Neural progenitor cell (in vitro differentiated cells): ENCODE data around the gene XKR8. TPM values are rescaled to one million over a fixed set of nuclear protein-coding genes. Genes with fewer than 3 reads are reported as not detected.

Experiments
- DNase-seq: peaks from one replicate; pipeline ENCODE4 v3.0.0-alpha.2; 2016; ENCODE audit warnings: low spot score
- H2AFZ ChIP-seq: fragments of 200-600 bp; sonication (generic); replicated peaks from 2 replicates; pipeline ENCODE4 v1.6.1; 2016; ENCODE audit warnings: antibody characterized with exemption
- H3F3A ChIP-seq: fragments of 200-600 bp; sonication (generic); 2 replicates; pipeline ENCODE4 v1.6.1; 2016; ENCODE audit warnings: antibody characterized with exemption, low read depth
- H3K27ac ChIP-seq: fragments of 200-600 bp; sonication (generic); 2 replicates; pipeline ENCODE4 v1.5.1; 2016; ENCODE audit warnings: mild to moderate bottlenecking
- H3K27me3 ChIP-seq: fragments of 200-600 bp; sonication (generic); 2 replicates; pipeline ENCODE4 v1.6.1; 2016; ENCODE audit warnings: mild to moderate bottlenecking, moderate library complexity
- H3K36me3 ChIP-seq: fragments of 200-600 bp; sonication (generic); 2 replicates; pipeline ENCODE4 v1.5.1; 2016
- H3K4me1 ChIP-seq: fragments of 200-600 bp; sonication (generic); 2 replicates; pipeline ENCODE4 v1.6.1; 2016; ENCODE audit warnings: mixed run types
- H3K4me2 ChIP-seq: fragments of 200-600 bp; sonication (generic); 2 replicates; pipeline ENCODE4 v1.6.1; 2016
- H3K4me3 ChIP-seq: fragments of 200-600 bp; sonication (generic); 2 replicates; pipeline ENCODE4 v1.5.1; 2016
- H3K79me2 ChIP-seq: fragments of 200-600 bp; sonication (generic); 2 replicates; pipeline ENCODE4 v1.6.1; 2016; ENCODE audit warnings: low read depth
- H3K9ac ChIP-seq: fragments of 200-600 bp; sonication (generic); 2 replicates; pipeline ENCODE4 v1.6.1; 2016
- H3K9me3 ChIP-seq: fragments of 200-600 bp; sonication (generic); 2 replicates; pipeline ENCODE4 v1.5.1; 2016; ENCODE audit warnings: low read depth
- H4K20me1 ChIP-seq: fragments of 200-600 bp; sonication (generic); 2 replicates; pipeline ENCODE4 v1.6.1; 2016; ENCODE audit warnings: low read depth
- H3K27ac Mint-ChIP-seq: 3 replicates; pipeline ENCODE4 v1.8.0; 2021; ENCODE audit warnings: mixed read lengths
- H3K27me3 Mint-ChIP-seq: 2 replicates; pipeline ENCODE4 v1.8.0; 2022; ENCODE audit warnings: low read depth, mild to moderate bottlenecking, inconsistent platforms, moderate library complexity, mixed read lengths; ENCODE audit not compliant: insufficient read depth
- H3K36me3 Mint-ChIP-seq: 3 replicates; pipeline ENCODE4 v1.8.0; 2021; ENCODE audit warnings: mixed read lengths
- H3K4me1 Mint-ChIP-seq: 3 replicates; pipeline ENCODE4 v1.8.0; 2021; ENCODE audit warnings: mixed read lengths
- H3K4me3 Mint-ChIP-seq: 3 replicates; pipeline ENCODE4 v1.8.0; 2021; ENCODE audit warnings: mild to moderate bottlenecking, moderate library complexity, mixed read lengths
- H3K9me3 Mint-ChIP-seq: 3 replicates; pipeline ENCODE4 v1.8.0; 2020; ENCODE audit warnings: mixed read lengths
- EZH2 ChIP-seq: fragments of 200-600 bp; sonication (generic); IDR thresholded peaks from 2 replicates; pipeline ENCODE4 v1.6.1; 2017; ENCODE audit warnings: antibody characterized with exemption, mild to moderate bottlenecking, moderate library complexity
- EZH2phosphoT487 ChIP-seq: fragments of 200-600 bp; sonication (generic); IDR thresholded peaks from 2 replicates; pipeline ENCODE4 v1.6.1; 2017; ENCODE audit warnings: antibody characterized with exemption
- total RNA-seq: library from RNA; depleted of rRNA; stranded (reverse); fragments of >200 nt; gene quantifications from 2 replicates; pipeline ENCODE4 v1.2.3, GENCODE V29; 2015; ENCODE audit warnings: low replicate concordance
- TF ChIP-seq, protein P1 (sequence below): fragments of 200-600 bp; sonication (generic); IDR thresholded peaks from 2 replicates; pipeline ENCODE4 v1.5.1; 2017; ENCODE audit warnings: antibody characterized with exemption, mild to moderate bottlenecking

The XKR8 gene
- total RNA-seq, 1 donor from 2014 or later = 4.3 TPM

GRCh38 chr1:27954186-27954585 lies 5.6 kb upstream of the XKR8 start:
- Mint-ChIP-seq H3K9me3 (no peaks in the 10 kb centered on the region), H3K27ac (no peak overlapping the region), H3K27me3 (peaks cover 15% of the 10 kb centered on the region), H3K4me3 (no peak overlapping the region), H3K36me3 (no peaks in the 10 kb centered on the region), H3K4me1 (peaks cover 4% of the 10 kb centered on the region)
- no peaks in the 10 kb centered on the region for H3K27me3 ChIP-seq
- no peak overlapping the region for H3K27ac ChIP-seq
- no peak overlapping the region for H2AFZ ChIP-seq
- H3K79me2 ChIP-seq = no peaks in the 10 kb centered on the region
- TF ChIP-seq, protein P1, sequence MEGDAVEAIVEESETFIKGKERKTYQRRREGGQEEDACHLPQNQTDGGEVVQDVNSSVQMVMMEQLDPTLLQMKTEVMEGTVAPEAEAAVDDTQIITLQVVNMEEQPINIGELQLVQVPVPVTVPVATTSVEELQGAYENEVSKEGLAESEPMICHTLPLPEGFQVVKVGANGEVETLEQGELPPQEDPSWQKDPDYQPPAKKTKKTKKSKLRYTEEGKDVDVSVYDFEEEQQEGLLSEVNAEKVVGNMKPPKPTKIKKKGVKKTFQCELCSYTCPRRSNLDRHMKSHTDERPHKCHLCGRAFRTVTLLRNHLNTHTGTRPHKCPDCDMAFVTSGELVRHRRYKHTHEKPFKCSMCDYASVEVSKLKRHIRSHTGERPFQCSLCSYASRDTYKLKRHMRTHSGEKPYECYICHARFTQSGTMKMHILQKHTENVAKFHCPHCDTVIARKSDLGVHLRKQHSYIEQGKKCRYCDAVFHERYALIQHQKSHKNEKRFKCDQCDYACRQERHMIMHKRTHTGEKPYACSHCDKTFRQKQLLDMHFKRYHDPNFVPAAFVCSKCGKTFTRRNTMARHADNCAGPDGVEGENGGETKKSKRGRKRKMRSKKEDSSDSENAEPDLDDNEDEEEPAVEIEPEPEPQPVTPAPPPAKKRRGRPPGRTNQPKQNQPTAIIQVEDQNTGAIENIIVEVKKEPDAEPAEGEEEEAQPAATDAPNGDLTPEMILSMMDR = no peak
- TF ChIP-seq EZH2 (no peak), EZH2phosphoT487 (no peak)
- peaks cover 8% of the 10 kb centered on the region for H3K4me1 ChIP-seq
- peaks cover 8% of the 10 kb centered on the region for H3F3A ChIP-seq
- no peak overlapping the region for H3K4me3 ChIP-seq
- no peaks in the 10 kb centered on the region for H3K9me3 ChIP-seq
- H4K20me1 ChIP-seq = no peaks in the 10 kb centered on the region
- H3K36me3 ChIP-seq = no peaks in the 10 kb centered on the region
- H3K4me2 ChIP-seq = no peak overlapping the region
- H3K9ac ChIP-seq = no peak overlapping the region
- DNase-seq = no peak

DNA sequence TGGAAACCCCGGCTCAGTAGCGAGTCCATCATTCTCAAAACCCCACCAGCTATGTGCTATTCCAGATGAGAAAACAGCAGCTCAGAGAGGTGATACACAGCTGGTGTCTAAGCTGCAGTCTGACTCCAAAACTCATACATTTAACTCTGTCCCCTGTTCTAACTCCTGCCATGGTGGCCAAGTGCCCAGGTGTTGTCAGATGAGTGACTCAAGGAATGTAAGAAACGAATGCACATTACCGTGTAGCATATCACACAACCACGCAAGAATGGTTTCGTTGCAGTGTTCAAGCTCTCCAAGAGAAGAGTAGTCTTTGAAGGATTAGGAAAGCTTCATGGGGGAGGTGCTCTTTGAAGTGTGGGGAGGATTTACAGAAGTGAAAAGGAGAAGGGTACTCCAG lies 4.7 kb upstream of the XKR8 start:
- no peak overlapping the region for H3K4me3 Mint-ChIP-seq
- no peaks in the 10 kb centered on the region for H3K36me3 Mint-ChIP-seq
- no peaks in the 10 kb centered on the region for H3K9me3 ChIP-seq
- H3K36me3 ChIP-seq = no peaks in the 10 kb centered on the region
- H3F3A ChIP-seq = peaks cover 14% of the 10 kb centered on the region
- H3K27me3 ChIP-seq = no peaks in the 10 kb centered on the region
- no peak overlapping the region for H3K27ac ChIP-seq
- no peaks in the 10 kb centered on the region for H3K9me3 Mint-ChIP-seq
- peaks cover 15% of the 10 kb centered on the region for H3K27me3 Mint-ChIP-seq
- H4K20me1 ChIP-seq = no peaks in the 10 kb centered on the region
- no peaks in the 10 kb centered on the region for H3K79me2 ChIP-seq
- peaks cover 6% of the 10 kb centered on the region for H3K4me1 Mint-ChIP-seq
- no peak for DNase-seq
- no peak overlapping the region for H3K4me3 ChIP-seq
- no peak overlapping the region for H3K9ac ChIP-seq
- no peak overlapping the region for H3K27ac Mint-ChIP-seq
- no peak overlapping the region for H2AFZ ChIP-seq
- peaks cover 2% of the 10 kb centered on the region for H3K4me1 ChIP-seq
- TF ChIP-seq, protein P1 = no peak
- TF ChIP-seq EZH2phosphoT487 (no peak), EZH2 (no peak)
- H3K4me2 ChIP-seq = no peak overlapping the region

GRCh38 chr1:27956761-27957160 lies 3.0 kb upstream of the XKR8 start:
- Histone ChIP-seq H3K79me2 (no peaks in the 10 kb centered on the region), H3K4me1 (no peaks in the 10 kb centered on the region), H4K20me1 (peaks cover 9% of the 10 kb centered on the region), H3K9ac (no peak overlapping the region), H3K27me3 (no peaks in the 10 kb centered on the region), H3K36me3 (no peaks in the 10 kb centered on the region), H3K4me3 (no peak overlapping the region), H3K27ac (no peak overlapping the region), H3K9me3 (no peaks in the 10 kb centered on the region), H3K4me2 (no peak overlapping the region), H2AFZ (no peak overlapping the region), H3F3A (peaks cover 28% of the 10 kb centered on the region)
- no peak for DNase-seq
- Mint-ChIP-seq H3K27me3 (peaks cover 15% of the 10 kb centered on the region), H3K27ac (no peak overlapping the region), H3K9me3 (no peaks in the 10 kb centered on the region), H3K4me3 (no peak overlapping the region), H3K36me3 (no peaks in the 10 kb centered on the region), H3K4me1 (peaks cover 15% of the 10 kb centered on the region)
- TF ChIP-seq EZH2 (no peak), EZH2phosphoT487 (no peak)
- TF ChIP-seq, protein P1 = no peak
